ENCODE results near the gene SLCO2B1. TPM values are rescaled to one million over a fixed set of nuclear protein-coding genes. Genes with fewer than 3 reads are reported as not detected.

Gene SLCO2B1
- total RNA-seq, 4 donors from 2014 or later, result 44.6 to 297 (median 208) TPM

GRCh38 chr11:75112200-75112599 lies 38.7 kb upstream of the SLCO2B1 start:
- TF ChIP-seq CTCF (IDR thresholded peaks at IDR 0.05), result no peak
- TF ChIP-seq POLR2A (IDR thresholded peaks at IDR 0.05), result no peak
- Histone ChIP-seq H3K9me3 (peaks cover 0 to 4% (median 0%) of the 10 kb centered on the region in 4 donors), H3K27ac (no peak overlapping the region), H3K36me3 (no peaks in the 10 kb centered on the region), H3K27me3 (no peaks in the 10 kb centered on the region), H3K4me3 (no peak overlapping the region), H3K4me1 (no peaks in the 10 kb centered on the region)
- DNase-seq, result no peak

- Histone ChIP-seq H3K9me3 (peaks cover 0 to 4% (median 0%) of the 10 kb centered on the region in 4 donors), H3K27me3 (no peaks in the 10 kb centered on the region), H3K27ac (no peak overlapping the region), H3K4me3 (no peak overlapping the region), H3K4me1 (no peaks in the 10 kb centered on the region), H3K36me3 (no peaks in the 10 kb centered on the region)
- TF ChIP-seq POLR2A (IDR thresholded peaks at IDR 0.05) (no peak), CTCF (IDR thresholded peaks at IDR 0.05) (no peak)
- no peak for DNase-seq
These were observed 37.9 kb upstream of the SLCO2B1 start for GRCh38 chr11:75113030-75113429.

GRCh38 chr11:75114465-75114864 lies 36.4 kb upstream of the SLCO2B1 start:
- no peaks in the 10 kb centered on the region for H3K36me3 ChIP-seq
- peaks cover 0 to 4% (median 0%) of the 10 kb centered on the region in 4 donors for H3K9me3 ChIP-seq
- no peak overlapping the region for H3K4me3 ChIP-seq
- DNase-seq, result no peak
- H3K4me1 ChIP-seq, result no peaks in the 10 kb centered on the region
- H3K27me3 ChIP-seq, result no peaks in the 10 kb centered on the region
- TF ChIP-seq CTCF (IDR thresholded peaks at IDR 0.05), result no peak
- no peak for TF ChIP-seq POLR2A (IDR thresholded peaks at IDR 0.05)
- no peak overlapping the region for H3K27ac ChIP-seq

- DNase-seq, result no peak
- no peak overlapping the region for H3K27ac ChIP-seq
- no peaks in the 10 kb centered on the region for H3K36me3 ChIP-seq
- TF ChIP-seq POLR2A (IDR thresholded peaks at IDR 0.05), result no peak
- TF ChIP-seq CTCF (IDR thresholded peaks at IDR 0.05), result no peak
- no peak overlapping the region for H3K4me3 ChIP-seq
- no peaks in the 10 kb centered on the region for H3K27me3 ChIP-seq
- no peaks in the 10 kb centered on the region for H3K4me1 ChIP-seq
- H3K9me3 ChIP-seq, result peaks cover 0 to 4% (median 0%) of the 10 kb centered on the region in 4 donors
These were observed 32.3 kb upstream of the SLCO2B1 start for GRCh38 chr11:75118577-75118976.

GRCh38 chr11:75126564-75126963 lies 24.3 kb upstream of the SLCO2B1 start:
- Histone ChIP-seq H3K27me3 (no peaks in the 10 kb centered on the region), H3K36me3 (no peaks in the 10 kb centered on the region), H3K4me1 (no peaks in the 10 kb centered on the region), H3K4me3 (no peak overlapping the region), H3K27ac (no peak overlapping the region), H3K9me3 (no peaks in the 10 kb centered on the region)
- no peak for TF ChIP-seq POLR2A (IDR thresholded peaks at IDR 0.05)
- no peak for TF ChIP-seq CTCF (IDR thresholded peaks at IDR 0.05)
- DNase-seq, result no peak

- H3K9me3 ChIP-seq, result no peaks in the 10 kb centered on the region
- TF ChIP-seq CTCF (IDR thresholded peaks at IDR 0.05), result no peak
- no peak for TF ChIP-seq POLR2A (IDR thresholded peaks at IDR 0.05)
- H3K4me3 ChIP-seq, result no peak overlapping the region
- no peaks in the 10 kb centered on the region for H3K4me1 ChIP-seq
- H3K27ac ChIP-seq, result no peak overlapping the region
- H3K36me3 ChIP-seq, result no peaks in the 10 kb centered on the region
- no peaks in the 10 kb centered on the region for H3K27me3 ChIP-seq
- DNase-seq, result no peak
These were observed 18.8 kb upstream of the SLCO2B1 start for GRCh38 chr11:75132080-75132479.

Measured in Peyer's patch (tissue), 4 donors.